Activated naive CD8-positive, alpha-beta T cell treated with anti-CD3 and anti-CD28 coated beads, Interleukin-2, amount 50 U/mL, for 24 hours (primary cell): ENCODE data around the gene DCLK3.
A peak's percentile ranks its signal among the peaks of the same experiment; 100 is the strongest.

ENCODE experiments used
- ATAC-seq: fragments of 150-1000 bp; cut with Tn5 transposase; one replicate; pipeline ENCODE4 v1.10.0; 2021
- DNase-seq: peaks from one replicate; pipeline ENCODE4 v3.0.0; 2021
- H3K27ac Mint-ChIP-seq: one replicate; pipeline ENCODE4 v1.8.0; 2021; ENCODE audit warnings: mild to moderate bottlenecking, mixed read lengths
- H3K27me3 Mint-ChIP-seq: one replicate; pipeline ENCODE4 v1.8.0; 2021; ENCODE audit warnings: mixed read lengths
- H3K36me3 Mint-ChIP-seq: one replicate; pipeline ENCODE4 v1.8.0; 2021; ENCODE audit warnings: low read depth, mixed read lengths
- H3K4me1 Mint-ChIP-seq: one replicate; pipeline ENCODE4 v1.8.0; 2021; ENCODE audit warnings: mixed read lengths
- H3K4me3 Mint-ChIP-seq: one replicate; pipeline ENCODE4 v1.8.0; 2021; ENCODE audit warnings: mild to moderate bottlenecking, moderate library complexity, mixed read lengths
- H3K9me3 Mint-ChIP-seq: one replicate; pipeline ENCODE4 v1.8.0; 2021; ENCODE audit warnings: mixed read lengths

Gene DCLK3

DNA sequence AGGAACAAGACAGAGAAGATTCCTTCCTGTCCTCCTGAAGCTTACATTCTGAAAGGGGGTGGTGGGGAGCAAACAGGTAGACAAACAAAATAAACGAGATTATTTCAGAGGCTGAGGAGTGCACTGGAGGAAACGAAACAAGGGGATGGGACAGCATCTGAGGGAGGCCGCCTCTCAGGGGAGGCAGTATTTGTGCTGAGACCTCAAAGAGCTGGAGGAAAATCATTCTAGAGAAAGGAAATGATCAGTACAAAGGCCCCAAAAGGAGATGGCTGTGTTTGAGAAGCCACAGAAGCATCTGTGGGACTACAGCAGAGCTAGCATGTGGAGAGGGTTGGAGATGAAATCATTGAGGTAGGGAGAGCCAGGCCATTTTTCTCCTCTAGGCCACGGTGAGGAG is 55.1 kb downstream of the DCLK3 start:
- H3K9me3 Mint-ChIP-seq = no peaks in the 10 kb centered on the region
- H3K36me3 Mint-ChIP-seq = no peaks in the 10 kb centered on the region
- no peak overlapping the region for H3K4me3 Mint-ChIP-seq
- DNase-seq (no peak), ATAC-seq (no peak)
- H3K4me1 Mint-ChIP-seq = peaks cover 1% of the 10 kb centered on the region
- H3K27me3 Mint-ChIP-seq = no peaks in the 10 kb centered on the region
- H3K27ac Mint-ChIP-seq = no peak overlapping the region

DNA sequence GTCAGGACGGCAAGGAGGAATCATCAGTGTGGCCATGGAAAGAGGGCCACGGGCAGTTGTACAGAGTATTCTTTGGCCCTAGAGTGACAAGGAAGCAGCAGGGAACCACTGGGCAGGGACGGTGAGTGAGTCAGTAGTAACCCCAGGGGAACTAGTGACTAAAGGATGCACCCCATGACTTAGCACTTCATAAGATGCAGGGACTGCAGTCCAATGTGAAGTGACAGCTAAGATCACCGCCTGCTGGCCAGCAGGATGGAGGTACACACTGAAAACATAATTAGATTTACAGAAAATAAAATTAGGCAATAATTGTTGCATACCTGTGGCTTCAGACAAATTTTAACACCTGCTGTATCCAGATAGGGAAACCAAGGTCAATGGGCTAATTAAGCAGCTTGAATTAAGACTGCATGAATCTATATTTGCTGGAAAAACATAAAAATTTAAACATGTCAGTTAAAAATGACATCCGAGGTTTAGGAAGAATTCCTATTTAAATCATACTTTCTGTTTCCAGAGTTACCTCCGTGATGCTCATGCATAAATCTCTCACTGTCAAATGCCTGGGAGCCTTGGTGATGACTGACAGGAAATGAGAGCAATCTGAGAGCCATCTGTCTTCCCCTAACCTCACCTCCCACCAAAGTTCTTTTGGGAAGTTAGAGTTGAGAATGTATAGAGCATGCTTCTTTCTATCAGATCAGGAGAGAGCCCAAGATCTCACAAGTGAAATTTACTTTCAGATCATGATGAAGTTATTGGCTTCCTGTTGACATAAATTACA is 56.5 kb downstream of the DCLK3 start:
- DNase-seq (no peak), ATAC-seq (peak; percentile 62)
- peaks cover 1% of the 10 kb centered on the region for H3K4me1 Mint-ChIP-seq
- no peaks in the 10 kb centered on the region for H3K36me3 Mint-ChIP-seq
- no peaks in the 10 kb centered on the region for H3K27me3 Mint-ChIP-seq
- no peak overlapping the region for H3K4me3 Mint-ChIP-seq
- no peak overlapping the region for H3K27ac Mint-ChIP-seq
- no peaks in the 10 kb centered on the region for H3K9me3 Mint-ChIP-seq

DNA sequence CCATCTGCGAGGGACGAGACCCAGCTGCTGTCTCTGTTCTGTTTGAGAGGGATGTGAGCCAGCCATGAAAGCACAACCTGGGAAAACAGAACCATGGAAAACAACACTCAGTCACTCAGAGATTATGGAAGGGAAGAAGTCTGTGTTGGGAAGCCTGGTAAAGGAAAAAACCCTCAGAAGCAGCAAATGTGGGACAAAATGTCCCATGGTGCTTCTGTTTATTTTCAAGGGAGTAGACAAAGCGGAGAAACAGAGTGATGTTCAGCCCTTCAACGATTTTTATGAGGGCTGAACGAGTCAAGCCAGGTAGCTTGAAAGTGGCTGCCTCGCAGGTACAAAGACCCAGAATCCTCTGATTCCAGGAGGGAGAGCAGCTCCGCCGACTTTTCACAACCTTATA is 59.3 kb downstream of the DCLK3 start:
- DNase-seq = no peak
- Mint-ChIP-seq H3K4me1 (peaks cover 1% of the 10 kb centered on the region), H3K27ac (no peak overlapping the region)

DNA sequence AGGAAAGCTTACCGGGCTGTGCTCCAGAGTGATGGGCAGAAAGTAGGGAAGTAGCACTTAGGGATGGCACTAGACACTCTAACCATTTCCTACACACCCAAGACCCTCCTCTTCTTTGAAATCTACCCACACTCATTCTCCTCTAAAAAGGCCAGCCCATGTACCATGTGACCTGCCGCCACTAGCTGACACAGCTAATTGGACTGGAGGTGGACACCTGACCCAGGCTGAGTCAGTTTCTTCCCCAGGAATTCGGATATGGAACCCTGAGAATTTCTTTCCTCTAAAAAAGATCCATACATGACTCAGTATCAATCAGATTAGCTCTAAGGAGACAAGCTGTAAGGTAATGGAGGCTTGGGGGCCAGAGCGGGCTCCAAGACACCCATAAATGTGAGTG is 60.1 kb downstream of the DCLK3 start:
- DNase-seq = no peak
- H3K36me3 Mint-ChIP-seq = no peaks in the 10 kb centered on the region
- H3K4me1 Mint-ChIP-seq = peaks cover 1% of the 10 kb centered on the region
- no peak for ATAC-seq
- H3K9me3 Mint-ChIP-seq = no peaks in the 10 kb centered on the region
- H3K4me3 Mint-ChIP-seq = no peak overlapping the region
- no peak overlapping the region for H3K27ac Mint-ChIP-seq
- H3K27me3 Mint-ChIP-seq = peaks cover 1% of the 10 kb centered on the region

More for the DNA sequence above, 59.3 kb downstream of the DCLK3 start:
- peaks cover 1% of the 10 kb centered on the region for H3K27me3 Mint-ChIP-seq
- H3K9me3 Mint-ChIP-seq = no peaks in the 10 kb centered on the region
- H3K36me3 Mint-ChIP-seq = no peaks in the 10 kb centered on the region
- H3K4me3 Mint-ChIP-seq = no peak overlapping the region
- no peak for ATAC-seq

DNA sequence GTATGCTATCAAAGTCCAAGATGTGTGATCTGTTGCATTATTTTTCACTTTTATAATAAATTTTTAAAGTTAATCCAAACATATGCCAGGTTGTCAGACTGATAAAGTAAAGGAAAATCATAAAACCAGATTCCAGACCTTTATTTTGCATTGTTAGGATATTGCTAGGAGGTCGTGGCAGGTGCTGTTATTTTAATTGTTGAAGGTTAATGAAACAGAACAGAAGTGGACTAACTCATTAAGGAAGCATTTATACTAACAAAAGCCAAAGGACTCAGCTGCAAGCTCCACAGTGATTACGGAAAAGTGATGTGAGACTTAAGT is 63.1 kb downstream of the DCLK3 start:
- Mint-ChIP-seq H3K36me3 (no peaks in the 10 kb centered on the region), H3K9me3 (no peaks in the 10 kb centered on the region), H3K4me1 (no peaks in the 10 kb centered on the region), H3K27me3 (peaks cover 1% of the 10 kb centered on the region), H3K4me3 (no peak overlapping the region), H3K27ac (no peak overlapping the region)
- ATAC-seq (no peak), DNase-seq (no peak)

DNA sequence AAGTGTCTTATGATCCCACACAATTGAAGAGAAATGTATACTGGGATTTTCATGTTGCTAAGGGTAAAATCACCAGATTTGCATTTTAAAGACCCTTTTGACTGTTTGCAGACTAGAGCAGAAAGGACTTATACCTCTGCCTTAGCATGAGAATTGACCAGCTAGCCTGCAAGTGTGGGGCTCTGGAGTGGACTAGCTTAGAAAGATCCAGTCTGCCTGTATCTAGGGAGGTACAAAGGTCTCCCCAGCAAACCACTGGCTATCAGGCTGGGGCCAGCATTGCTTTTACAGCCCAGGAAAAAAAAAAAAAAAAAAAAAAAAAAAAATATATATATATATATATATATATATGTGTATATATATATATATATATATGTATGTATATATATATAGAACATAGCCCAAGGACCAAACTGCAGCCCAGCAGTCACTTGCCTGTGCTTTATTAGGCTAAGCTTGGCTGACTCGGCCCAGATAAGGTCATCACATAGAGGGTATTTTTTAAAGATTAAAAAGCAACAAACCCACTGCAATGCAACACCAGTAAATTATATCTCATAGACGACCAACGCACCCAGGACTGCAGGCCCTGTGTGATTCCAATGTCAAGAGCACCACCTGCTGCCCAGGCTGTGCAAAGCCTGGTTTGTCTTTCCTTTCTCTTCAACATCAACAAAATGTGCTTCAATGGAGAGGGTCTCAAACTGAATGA is 63.7 kb downstream of the DCLK3 start:
- ATAC-seq = peak; percentile 77
- peak; percentile 46 for DNase-seq
- no peaks in the 10 kb centered on the region for H3K36me3 Mint-ChIP-seq
- H3K27me3 Mint-ChIP-seq = peaks cover 1% of the 10 kb centered on the region
- no peak overlapping the region for H3K4me3 Mint-ChIP-seq
- no peaks in the 10 kb centered on the region for H3K9me3 Mint-ChIP-seq
- H3K4me1 Mint-ChIP-seq = no peaks in the 10 kb centered on the region
- H3K27ac Mint-ChIP-seq = no peak overlapping the region

DNA sequence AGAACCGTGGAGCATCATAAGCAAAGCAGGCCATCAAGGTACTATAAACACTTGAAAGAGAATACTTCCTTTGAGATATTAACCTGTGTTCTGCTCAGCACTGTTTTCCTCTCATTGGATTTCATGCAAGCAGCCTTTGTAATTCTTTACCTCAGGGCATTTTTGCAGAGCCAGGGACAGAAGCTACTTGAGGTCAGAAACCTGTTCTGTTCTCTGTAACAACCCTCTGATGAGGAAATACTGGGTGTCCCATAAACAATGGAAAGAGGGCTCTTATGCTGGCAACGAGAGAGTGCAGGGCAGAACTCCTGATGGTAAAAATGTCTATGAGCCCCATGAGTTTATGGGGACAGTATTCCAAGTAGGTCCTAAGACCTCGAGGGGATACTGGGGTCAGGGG is 66.0 kb downstream of the DCLK3 start:
- peaks cover 1% of the 10 kb centered on the region for H3K27me3 Mint-ChIP-seq
- DNase-seq (no peak), ATAC-seq (no peak)
- no peaks in the 10 kb centered on the region for H3K36me3 Mint-ChIP-seq
- no peaks in the 10 kb centered on the region for H3K9me3 Mint-ChIP-seq
- no peak overlapping the region for H3K27ac Mint-ChIP-seq
- no peaks in the 10 kb centered on the region for H3K4me1 Mint-ChIP-seq
- no peak overlapping the region for H3K4me3 Mint-ChIP-seq

DNA sequence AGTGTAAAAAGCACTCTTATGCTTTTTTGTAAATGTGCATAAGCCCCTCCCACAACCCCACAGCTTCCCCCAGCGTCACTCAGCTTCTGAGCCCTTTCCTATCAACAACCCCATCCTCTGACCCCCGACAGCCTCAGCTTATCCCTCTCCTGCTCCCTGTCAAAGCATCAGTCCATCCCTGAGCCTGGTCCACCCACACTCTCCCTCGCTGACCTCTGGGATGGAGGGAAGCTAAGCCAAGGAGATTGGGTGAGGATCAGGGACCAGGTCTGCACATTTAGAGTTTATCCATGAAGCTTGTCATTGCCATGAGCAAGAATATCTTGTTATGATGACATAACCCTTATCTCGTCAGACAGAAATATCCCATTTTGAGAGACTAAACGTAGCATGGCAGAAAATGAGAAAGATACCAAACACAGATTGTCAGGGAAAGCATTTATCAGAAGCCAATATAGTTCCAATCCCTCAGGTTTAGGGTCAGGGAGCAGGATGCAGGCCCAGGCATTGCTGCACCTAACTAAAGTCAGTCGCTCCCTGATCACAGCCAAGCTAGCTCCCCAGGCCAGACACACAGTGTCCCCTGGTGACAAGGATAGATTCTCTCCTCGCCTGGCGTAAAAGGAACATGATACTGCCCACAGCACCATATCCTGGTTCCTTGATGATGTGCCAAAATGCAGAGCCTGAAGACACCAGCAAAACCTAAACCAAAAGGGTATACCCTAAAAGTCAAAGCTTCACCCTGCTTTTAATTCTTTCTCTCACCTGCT is 66.9 kb downstream of the DCLK3 start:
- no peak for ATAC-seq
- DNase-seq = no peak
- Mint-ChIP-seq H3K4me1 (no peaks in the 10 kb centered on the region), H3K4me3 (no peak overlapping the region), H3K27ac (no peak overlapping the region), H3K9me3 (no peaks in the 10 kb centered on the region), H3K27me3 (peaks cover 1% of the 10 kb centered on the region), H3K36me3 (no peaks in the 10 kb centered on the region)

DNA sequence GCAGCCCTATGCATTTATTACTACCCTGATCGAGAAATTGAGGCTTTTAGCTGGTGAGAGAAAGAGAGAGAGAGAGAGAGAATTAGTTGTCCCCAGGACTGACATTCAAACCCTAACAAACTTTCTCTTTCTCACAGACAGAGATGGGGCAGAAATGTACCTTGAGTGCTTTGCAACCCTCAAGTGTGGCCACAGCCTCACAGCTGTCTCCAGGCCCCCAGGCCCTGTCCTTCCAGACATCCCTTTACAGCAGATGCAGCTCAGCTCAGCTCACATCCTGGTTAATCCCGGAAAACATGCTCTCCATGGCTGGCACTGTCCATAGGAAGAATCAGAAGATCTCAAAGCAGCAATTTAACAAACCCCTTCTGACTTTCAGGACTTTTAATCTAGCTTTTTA is 67.6 kb downstream of the DCLK3 start:
- no peak overlapping the region for H3K27ac Mint-ChIP-seq

DNA sequence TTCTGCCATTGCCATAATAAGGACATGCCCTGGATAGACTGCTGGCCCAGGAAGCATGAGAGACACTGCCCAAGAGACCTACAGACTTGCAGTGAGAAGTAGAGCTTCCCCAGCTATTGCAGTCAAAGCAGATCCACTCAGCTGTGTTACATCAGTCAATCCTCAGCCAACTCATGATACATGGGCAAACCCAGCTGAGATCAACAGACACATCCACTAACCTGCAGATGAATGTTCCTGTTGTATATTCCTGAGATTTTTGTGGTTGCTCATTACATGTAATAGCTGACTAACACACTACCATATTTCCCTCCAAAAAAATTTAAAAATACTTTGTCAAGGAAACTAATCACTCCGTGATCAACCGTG is 68.6 kb downstream of the DCLK3 start:
- ATAC-seq (no peak), DNase-seq (no peak)
- Mint-ChIP-seq H3K27me3 (no peaks in the 10 kb centered on the region), H3K27ac (no peak overlapping the region), H3K9me3 (no peaks in the 10 kb centered on the region), H3K4me1 (no peaks in the 10 kb centered on the region), H3K4me3 (no peak overlapping the region), H3K36me3 (no peaks in the 10 kb centered on the region)

More for the DNA sequence above, 67.6 kb downstream of the DCLK3 start:
- Mint-ChIP-seq H3K4me1 (no peaks in the 10 kb centered on the region), H3K36me3 (no peaks in the 10 kb centered on the region), H3K27me3 (no peaks in the 10 kb centered on the region), H3K9me3 (no peaks in the 10 kb centered on the region), H3K4me3 (no peak overlapping the region)
- ATAC-seq (no peak), DNase-seq (no peak)

DNA sequence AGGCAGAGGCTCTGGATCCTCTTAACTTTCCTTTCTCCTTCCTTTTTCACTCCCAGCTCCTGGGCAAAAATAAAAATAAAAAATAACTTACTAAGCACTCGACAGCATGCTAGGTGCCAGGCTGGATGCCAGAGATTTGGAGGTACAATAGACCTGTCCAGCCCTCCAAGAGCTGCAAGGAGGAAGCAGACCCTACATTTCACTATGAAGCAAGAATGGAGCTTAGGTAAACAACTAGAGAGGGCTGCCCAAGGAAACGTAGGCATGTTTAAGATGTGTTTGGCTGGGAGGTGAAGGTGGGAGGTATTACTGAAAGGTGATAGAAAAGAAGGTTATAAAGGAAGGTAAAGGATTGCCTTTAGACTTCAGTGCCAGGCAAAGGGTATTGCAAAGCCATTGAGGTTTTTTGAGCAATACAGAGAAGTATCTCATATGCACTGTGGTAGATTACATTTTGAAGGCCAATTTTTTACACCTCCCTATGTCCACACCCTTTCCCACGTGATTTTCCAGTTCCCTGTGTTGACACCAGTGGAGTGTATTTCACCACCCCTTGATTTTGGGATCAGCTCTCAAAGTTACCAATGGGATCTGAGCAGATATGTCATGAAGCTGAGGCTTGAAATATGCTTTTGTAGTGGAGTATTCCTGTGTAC is 69.1 kb downstream of the DCLK3 start:
- no peaks in the 10 kb centered on the region for H3K27me3 Mint-ChIP-seq
- ATAC-seq = no peak
- no peaks in the 10 kb centered on the region for H3K4me1 Mint-ChIP-seq
- no peak overlapping the region for H3K4me3 Mint-ChIP-seq
- H3K9me3 Mint-ChIP-seq = no peaks in the 10 kb centered on the region
- no peaks in the 10 kb centered on the region for H3K36me3 Mint-ChIP-seq
- no peak for DNase-seq
- H3K27ac Mint-ChIP-seq = no peak overlapping the region

DNA sequence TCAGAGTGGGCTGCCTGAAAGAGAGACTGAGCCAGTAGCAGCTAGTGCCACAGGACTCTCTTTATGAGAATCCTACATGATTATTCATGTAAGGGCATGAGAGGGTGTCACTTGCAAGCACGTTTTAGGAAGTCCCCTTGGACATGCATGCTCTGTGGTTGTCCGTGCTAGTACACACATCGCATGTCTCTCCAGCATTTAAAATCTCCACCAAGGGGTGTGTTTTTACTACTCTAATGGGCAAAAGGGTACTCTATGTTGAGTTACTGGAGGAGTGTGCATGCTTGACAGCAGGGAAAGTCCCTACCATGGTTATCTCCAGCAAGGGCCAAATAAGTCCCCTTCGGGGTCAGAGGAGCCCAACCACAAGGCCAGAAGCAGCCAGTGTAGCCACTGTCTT is 70.7 kb downstream of the DCLK3 start:
- H3K27ac Mint-ChIP-seq = no peak overlapping the region
- no peak for DNase-seq
- H3K4me3 Mint-ChIP-seq = no peak overlapping the region
- no peaks in the 10 kb centered on the region for H3K9me3 Mint-ChIP-seq
- no peaks in the 10 kb centered on the region for H3K4me1 Mint-ChIP-seq
- ATAC-seq = peak; percentile 43
- H3K27me3 Mint-ChIP-seq = no peaks in the 10 kb centered on the region
- no peaks in the 10 kb centered on the region for H3K36me3 Mint-ChIP-seq

DNA sequence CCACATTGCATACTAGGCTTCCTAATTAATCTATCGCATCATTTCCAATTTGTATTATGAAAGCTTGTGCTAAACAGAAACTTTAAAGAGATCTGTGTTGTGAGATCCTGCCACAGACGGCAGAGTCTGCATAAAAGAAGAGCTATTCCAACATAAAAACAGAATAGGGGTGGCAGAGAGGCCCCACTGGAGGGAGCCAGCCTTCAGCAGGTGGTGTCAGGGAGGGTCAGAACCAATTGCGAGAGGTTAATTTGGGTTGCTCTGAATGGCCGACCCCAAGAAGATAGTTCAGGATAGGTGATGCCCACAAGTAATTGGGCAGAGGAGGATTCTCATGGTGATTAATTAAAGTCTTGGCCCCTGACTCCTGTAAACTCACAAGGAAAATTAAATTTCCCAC is 74.8 kb downstream of the DCLK3 start:
- no peak for DNase-seq
- H3K4me1 Mint-ChIP-seq = no peaks in the 10 kb centered on the region
- no peak overlapping the region for H3K4me3 Mint-ChIP-seq
- H3K9me3 Mint-ChIP-seq = no peaks in the 10 kb centered on the region
- H3K27me3 Mint-ChIP-seq = no peaks in the 10 kb centered on the region
- ATAC-seq = no peak
- no peak overlapping the region for H3K27ac Mint-ChIP-seq
- H3K36me3 Mint-ChIP-seq = no peaks in the 10 kb centered on the region

DNA sequence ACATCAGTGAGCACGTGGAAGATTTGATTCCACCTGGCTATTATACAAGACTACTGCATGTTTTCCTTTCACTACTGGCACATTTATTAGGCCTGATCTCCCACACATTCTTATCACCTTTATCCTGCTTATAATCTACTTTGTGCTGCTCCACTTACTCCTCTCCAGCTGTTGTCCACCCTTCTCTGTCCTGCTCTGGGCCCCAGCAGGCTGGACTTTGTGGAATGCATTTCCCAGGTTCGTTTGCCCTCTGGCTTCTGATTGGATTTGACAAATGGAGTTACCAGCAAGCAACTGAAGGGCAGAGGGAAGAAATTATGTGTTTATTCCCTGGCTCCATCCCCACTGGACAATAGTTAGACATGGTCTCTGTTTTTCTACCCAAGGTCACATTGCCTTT is 75.5 kb downstream of the DCLK3 start:
- Mint-ChIP-seq H3K4me3 (no peak overlapping the region), H3K27ac (no peak overlapping the region), H3K4me1 (no peaks in the 10 kb centered on the region), H3K9me3 (no peaks in the 10 kb centered on the region), H3K27me3 (peaks cover 2% of the 10 kb centered on the region), H3K36me3 (no peaks in the 10 kb centered on the region)
- DNase-seq = no peak
- ATAC-seq = no peak

DNA sequence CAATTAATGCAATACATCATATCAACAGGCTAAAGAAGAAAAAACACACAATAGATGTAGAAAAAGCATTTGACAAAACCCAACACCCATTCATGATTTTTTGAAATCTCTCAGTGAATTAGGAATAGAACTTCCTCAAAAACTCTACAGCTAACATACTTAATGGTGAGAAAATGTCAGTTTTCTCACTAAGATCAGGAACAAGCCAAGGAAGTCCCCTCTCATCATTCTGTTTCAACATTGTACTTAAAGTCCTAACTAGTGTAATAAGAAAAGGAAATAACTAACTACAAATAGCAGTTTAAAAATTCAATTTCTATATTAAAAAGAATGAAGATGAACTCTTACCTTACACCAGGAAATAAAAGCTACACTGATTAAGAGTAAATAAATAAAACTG is 77.8 kb downstream of the DCLK3 start:
- no peaks in the 10 kb centered on the region for H3K4me1 Mint-ChIP-seq
- no peak for ATAC-seq
- H3K4me3 Mint-ChIP-seq = no peak overlapping the region
- H3K9me3 Mint-ChIP-seq = peaks cover under 1% of the 10 kb centered on the region
- no peak for DNase-seq
- no peak overlapping the region for H3K27ac Mint-ChIP-seq
- peaks cover 4% of the 10 kb centered on the region for H3K27me3 Mint-ChIP-seq
- H3K36me3 Mint-ChIP-seq = no peaks in the 10 kb centered on the region
